Measurements from ENCODE around the gene PWWP2B.

The PWWP2B gene

DNA sequence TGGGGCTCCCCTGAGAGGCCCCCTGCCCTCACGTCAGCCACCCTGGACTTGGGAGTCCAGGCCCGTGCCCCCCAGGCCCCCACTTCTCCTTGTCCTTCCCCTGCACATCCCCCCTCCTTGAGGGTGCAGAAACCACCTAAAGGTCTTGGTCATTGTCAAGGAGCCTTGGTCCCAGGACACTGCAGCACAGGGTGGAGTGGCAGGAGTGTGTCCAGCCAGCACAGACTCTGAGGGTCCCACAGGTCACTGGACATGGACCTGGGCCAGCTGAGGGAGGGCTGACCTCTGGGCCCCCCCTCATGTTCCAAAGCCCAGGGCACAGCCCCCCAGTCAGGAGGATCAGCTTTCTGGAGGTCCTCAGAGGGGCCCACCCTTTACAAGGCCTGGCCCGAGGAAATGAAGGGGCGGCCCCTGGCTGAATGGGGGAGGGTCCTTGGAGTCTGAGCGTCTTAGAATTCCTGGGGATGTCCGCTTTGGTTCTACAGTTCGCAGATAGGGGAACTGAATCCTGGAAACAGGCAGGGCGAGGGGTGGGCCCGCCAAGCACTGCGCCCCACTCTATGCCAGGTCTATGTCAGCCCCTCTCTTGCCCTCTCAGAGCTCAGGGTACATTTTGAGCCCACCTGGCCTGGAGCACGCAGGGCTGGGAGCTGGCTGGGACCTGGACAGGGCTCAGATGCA lies 54.0 kb downstream of the PWWP2B start:
- no peak for DNase-seq (ENCODE audit: low read depth)
- H3K4me3 ChIP-seq (ENCODE audit: low read depth, low read length) = no peak overlapping the region
- TF ChIP-seq, protein P1, sequence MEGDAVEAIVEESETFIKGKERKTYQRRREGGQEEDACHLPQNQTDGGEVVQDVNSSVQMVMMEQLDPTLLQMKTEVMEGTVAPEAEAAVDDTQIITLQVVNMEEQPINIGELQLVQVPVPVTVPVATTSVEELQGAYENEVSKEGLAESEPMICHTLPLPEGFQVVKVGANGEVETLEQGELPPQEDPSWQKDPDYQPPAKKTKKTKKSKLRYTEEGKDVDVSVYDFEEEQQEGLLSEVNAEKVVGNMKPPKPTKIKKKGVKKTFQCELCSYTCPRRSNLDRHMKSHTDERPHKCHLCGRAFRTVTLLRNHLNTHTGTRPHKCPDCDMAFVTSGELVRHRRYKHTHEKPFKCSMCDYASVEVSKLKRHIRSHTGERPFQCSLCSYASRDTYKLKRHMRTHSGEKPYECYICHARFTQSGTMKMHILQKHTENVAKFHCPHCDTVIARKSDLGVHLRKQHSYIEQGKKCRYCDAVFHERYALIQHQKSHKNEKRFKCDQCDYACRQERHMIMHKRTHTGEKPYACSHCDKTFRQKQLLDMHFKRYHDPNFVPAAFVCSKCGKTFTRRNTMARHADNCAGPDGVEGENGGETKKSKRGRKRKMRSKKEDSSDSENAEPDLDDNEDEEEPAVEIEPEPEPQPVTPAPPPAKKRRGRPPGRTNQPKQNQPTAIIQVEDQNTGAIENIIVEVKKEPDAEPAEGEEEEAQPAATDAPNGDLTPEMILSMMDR (conservative IDR thresholded peaks at IDR 0.05; ENCODE audit: low read depth, low read length) = no peak

DNA sequence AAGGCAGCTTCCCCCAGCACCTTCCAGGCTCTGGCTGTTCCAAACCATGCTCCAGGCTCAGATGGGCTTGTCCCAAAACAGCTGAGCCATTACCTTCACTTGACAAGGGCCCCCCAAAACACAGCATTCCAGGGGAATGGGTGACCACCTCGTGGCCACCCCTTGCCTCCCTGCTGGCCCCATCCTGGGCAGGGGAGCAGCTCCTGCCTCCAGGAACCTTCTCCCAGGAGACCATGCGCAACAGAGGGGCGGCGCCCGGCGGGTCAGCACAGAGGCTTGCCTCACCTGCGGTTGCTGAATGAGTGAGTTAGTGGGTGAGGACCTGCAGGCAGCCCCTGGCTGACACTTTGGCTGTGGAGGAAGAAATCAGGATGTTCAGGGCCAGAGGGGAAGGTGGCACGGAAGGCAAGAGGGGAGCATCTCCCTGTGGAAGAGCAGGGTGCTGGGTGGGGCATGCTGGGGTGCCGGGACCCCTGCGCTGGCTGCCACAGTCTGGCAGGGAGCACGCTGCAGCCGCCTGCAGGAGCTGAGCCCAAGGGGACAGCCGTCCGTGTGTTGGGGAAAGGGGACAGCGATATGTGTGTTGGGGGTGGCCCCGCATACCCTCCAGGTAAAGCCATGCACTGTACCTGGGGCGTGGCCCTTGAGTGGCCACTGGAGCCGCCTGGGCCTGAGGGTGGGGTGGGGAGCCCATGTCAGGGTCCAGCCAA lies 54.7 kb downstream of the PWWP2B start:
- TF ChIP-seq, protein P1 (conservative IDR thresholded peaks at IDR 0.05; ENCODE audit: low read depth, low read length) = no peak
- H3K4me3 ChIP-seq (ENCODE audit: low read depth, low read length) = no peak overlapping the region
- DNase-seq (ENCODE audit: low read depth) = no peak

DNA sequence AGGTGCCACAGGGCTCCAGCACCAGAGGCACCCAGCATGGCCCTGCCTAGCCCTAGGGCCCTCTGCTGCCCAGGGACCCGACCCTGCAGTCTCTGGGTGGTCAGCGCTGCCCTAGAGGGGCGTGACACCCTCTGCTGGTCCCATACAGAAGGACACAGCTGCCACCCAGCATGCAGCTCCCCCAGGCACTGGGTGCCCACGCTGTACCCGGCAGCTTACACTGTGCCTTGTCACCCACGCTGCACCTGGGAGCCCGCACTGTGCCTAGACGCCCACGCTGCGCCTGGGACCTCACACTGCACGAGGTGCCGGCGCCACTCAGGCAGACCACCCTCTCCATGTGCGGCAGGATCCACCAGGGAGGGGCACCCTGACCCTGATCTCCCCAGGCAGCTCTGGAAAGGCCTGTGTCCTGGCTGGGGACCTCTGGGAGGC lies 55.2 kb downstream of the PWWP2B start:
- TF ChIP-seq, protein P1 (conservative IDR thresholded peaks at IDR 0.05; ENCODE audit: low read depth, low read length) = no peak
- DNase-seq (ENCODE audit: low read depth) = no peak
- H3K4me3 ChIP-seq (ENCODE audit: low read depth, low read length) = no peak overlapping the region

DNA sequence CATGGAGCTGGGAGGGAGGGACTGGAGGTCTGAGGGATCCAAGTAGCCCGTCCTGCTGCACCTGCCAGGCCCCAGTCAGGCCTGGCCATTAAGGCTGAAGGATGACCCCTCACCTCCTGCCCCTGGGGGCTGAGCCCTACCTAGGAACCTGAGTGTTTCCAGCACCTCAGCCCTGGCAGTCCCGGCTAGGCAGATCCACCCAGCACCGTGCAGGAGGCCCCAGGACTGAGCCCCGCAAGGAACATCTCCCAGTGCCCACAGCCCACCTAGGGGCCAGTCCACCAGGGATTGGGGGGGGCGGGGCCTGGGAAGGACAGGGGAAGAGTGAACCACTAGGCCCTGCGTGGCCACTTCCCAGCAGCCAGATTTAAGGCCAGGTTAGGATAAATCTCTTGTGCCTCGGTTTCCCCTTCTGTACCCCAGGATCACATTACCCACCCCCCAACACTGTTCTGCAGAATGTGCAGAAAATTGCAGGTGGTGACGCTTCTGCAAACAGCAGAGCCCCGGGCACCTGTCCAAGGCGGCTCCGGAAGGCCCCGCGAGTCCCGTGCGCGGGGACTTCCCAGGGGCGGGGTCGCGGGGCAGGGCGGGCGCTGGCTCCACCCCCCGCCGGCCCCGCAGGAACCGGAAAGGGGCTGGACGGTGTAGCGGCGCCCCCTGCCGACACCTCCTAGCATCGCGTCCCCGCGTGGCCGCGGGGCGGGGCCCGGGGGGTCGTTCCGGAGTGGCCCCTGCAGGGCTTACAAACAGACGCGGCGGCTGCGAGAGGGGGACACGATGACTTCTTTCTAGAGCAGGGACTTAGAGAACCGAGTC lies 55.9 kb downstream of the PWWP2B start:
- peak; percentile 80 for DNase-seq (ENCODE audit: low read depth)
- TF ChIP-seq, protein P1 (conservative IDR thresholded peaks at IDR 0.05; ENCODE audit: low read depth, low read length) = peak; percentile 70
- H3K4me3 ChIP-seq (ENCODE audit: low read depth, low read length) = no peak overlapping the region

DNA sequence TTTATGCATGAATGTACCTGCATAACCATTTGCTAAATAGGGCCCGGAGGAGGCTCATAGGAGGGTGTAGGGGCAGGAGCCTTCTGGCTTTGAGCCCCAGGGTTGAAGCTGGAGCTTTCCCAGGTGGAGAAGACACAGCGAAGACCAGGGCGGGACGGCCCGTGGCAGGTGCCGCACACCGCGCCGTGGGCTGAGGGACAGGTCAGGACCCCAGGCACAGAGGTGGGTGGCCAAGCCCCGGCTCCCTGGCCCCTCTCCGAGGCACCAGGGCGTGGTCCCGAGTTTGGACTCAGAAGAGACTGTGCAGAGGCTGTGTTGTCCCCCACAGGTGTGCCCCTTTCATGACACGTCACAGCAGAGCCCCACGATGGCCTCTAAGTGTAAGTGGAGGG lies 56.5 kb downstream of the PWWP2B start:
- DNase-seq (ENCODE audit: low read depth) = no peak
- no peak overlapping the region for H3K4me3 ChIP-seq (ENCODE audit: low read depth, low read length)

DNA sequence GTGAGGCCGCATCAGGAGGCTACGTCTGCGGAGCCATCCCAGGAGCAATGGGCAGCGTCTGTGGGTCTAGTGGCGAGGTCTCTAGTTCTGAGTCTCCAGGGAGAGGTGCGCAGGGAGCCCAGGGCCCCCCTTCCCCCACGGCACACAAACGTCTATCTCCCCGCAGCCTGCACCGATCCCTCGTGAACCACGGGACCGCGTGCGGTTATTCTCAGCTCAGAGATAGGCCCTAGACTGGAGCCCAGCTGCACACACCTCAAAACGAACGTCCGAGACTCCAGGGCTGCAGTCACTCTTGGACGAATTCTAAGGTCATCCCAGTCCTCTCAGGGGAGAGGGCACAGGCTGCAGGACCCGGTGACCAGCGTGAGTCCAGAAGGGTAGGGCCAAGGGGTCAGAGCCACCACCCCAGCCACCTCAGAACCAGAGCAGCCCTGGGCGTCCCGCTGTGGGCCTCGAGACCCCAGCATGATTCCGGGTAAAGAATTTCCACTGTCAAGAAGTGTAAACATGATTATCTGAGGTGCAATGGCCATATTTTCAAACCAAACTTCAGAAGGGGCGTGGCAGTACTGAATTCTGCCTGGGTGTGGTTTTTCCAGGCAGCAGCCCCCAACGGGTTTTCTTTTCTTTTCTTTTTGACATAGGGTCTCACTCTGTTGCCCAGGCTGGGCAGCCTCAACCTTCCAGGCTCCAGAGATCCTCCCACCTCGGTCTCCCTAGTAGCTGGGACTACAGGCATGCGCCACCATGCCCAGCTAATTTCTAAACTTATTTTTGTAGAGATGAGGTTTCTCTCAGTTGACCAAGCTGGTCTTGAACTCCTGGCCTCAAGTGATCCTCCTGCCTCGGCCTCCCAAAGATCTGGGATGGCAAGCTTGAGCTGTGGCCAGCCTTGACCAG lies 57.5 kb downstream of the PWWP2B start:
- TF ChIP-seq, protein P1 (conservative IDR thresholded peaks at IDR 0.05; ENCODE audit: low read depth, low read length) = no peak
- DNase-seq (ENCODE audit: low read depth) = no peak
- no peak overlapping the region for H3K4me3 ChIP-seq (ENCODE audit: low read depth, low read length)

More for the DNA sequence above, 56.5 kb downstream of the PWWP2B start:
- TF ChIP-seq, protein P1 (conservative IDR thresholded peaks at IDR 0.05; ENCODE audit: low read depth, low read length) = no peak
